PFSK-1 (cell line): ENCODE data around the gene S100A14.
A peak's percentile ranks its signal among the peaks of the same experiment; 100 is the strongest.

ENCODE experiments used
- FOXP2 ChIP-seq: optimal IDR thresholded peaks from 2 replicates; pipeline ENCODE3; 2011; ENCODE audit warnings: borderline replicate concordance, control low read depth, inconsistent platforms; ENCODE audit not compliant: insufficient read depth; ENCODE audit errors: extremely low read length, extremely low read depth
- POLR2AphosphoS5 ChIP-seq: IDR thresholded peaks from 2 replicates; pipeline ENCODE4 v1.6.1; 2012; ENCODE audit warnings: low read depth, mild to moderate bottlenecking, control low read depth, low read length, moderate library complexity
- REST ChIP-seq, 2 experiments: IDR thresholded peaks; 2 replicates each; pipeline versions ENCODE4 v1.6.1 to v1.8.0; 2011 to 2012; ENCODE audit warnings: low read depth in 2 of 2, low read length in 2 of 2, control low read depth in 1 of 2, inconsistent platforms in 1 of 2, mild to moderate bottlenecking in 1 of 2, moderate library complexity in 1 of 2; ENCODE audit not compliant: insufficient read depth in 1 of 2
- SIN3A ChIP-seq: IDR thresholded peaks from 2 replicates; pipeline ENCODE4 v1.6.1; 2012; ENCODE audit warnings: mild to moderate bottlenecking, low read length, moderate library complexity, borderline replicate concordance; ENCODE audit not compliant: insufficient read depth
- TAF1 ChIP-seq: IDR thresholded peaks from 2 replicates; pipeline ENCODE4 v1.6.1; 2012; ENCODE audit warnings: low read length, control low read depth, borderline replicate concordance; ENCODE audit not compliant: insufficient read depth

Gene S100A14

DNA sequence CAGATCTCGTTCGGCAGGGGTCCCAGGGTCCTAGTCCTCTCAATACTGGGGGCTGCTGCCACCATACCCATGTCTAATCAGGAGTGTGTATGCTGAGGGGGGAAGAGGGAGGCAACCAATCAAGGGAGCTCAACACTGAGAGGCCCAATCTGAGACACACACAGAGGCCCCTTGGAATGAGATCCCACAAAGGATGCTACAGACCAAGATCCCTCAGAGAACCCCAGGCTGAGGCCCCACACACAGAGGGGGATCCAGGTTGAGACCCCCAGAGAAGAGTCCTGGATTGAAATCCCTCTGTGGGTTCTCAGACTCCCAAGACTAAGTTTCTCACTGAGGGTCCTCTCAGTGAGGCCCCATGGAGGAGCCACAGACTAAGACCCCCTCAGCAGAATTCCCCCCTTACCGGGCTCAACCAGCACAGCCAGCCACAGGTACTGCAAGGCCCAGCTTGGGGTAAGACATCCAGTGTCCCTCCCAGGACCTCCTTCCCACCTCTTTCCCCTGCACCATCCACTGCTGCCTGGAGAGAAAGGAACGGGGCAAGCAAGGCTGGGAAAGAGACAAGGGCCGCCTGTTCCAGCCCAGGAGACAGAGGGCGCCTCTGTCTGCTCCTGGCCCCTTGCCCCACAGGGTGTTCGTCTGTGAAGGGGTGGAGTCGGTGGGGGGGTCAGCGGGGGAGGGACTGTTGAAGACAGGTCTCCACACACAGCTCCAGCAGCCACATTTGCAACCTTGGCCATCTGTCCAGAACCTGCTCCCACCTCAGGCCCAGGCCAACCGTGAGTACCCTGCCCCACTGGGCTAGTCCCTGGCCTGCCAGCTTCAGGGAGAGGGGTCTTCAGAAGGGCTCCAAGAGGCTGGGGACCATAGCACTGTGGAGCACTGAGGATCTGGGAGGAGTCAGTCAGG is 11.8 kb upstream of the S100A14 start, which contains the start of gene S100A1:
Gene S100A1, plus strand, starts transcription at position 720 of the 912 bp plus-strand sequence. CDS start 2,088 bp downstream, outside the sequence.
- TF ChIP-seq FOXP2 (no peak), SIN3A (no peak), POLR2AphosphoS5 (no peak), REST (IDR thresholded peaks at IDR 0.05; ENCODE audit: insufficient read depth in 1 of 2, low read depth in 2 of 2, low read length in 2 of 2) (no peak), TAF1 (no peak)

- TF ChIP-seq FOXP2 (no peak), POLR2AphosphoS5 (peak; percentile 98), REST (IDR thresholded peaks at IDR 0.05; ENCODE audit: insufficient read depth in 1 of 2, low read depth in 2 of 2, low read length in 2 of 2) (0 out of 4 replicates have a peak, but pooled peaks of 1 of the 2 experiments have one; percentile 56), TAF1 (peak; percentile 88), SIN3A (peak; percentile 52; the same call in 1 of the 2 replicates)
Measured at GRCh38 chr1:153626904-153627714, 11.0 kb upstream of the S100A14 start, which contains the start of gene S100A13. S100A13 (minus strand) TSS chr1:153627505; CDS start chr1:153626472, 1,033 bp downstream.

DNA sequence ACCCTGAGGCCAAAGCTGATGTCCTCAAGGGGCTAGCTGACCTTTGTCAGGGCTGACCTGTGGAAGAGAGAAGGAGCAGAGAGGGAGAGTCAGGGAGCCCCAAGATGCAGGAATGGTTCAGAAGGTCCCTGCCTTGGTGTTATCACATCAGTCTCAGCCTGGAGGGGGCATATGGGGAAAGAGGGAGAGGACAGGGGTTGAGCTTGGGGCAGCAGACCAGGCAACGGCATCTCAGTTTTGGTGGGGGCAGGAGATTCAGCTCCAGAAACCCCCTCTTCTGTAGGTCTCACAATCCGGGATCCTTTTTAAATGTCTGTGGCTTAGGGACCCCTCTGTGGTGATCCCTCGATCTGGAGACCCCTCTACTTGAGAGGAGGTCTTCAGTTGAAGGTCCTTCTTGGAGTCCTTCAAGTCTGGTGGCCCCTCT is 10.4 kb upstream of the S100A14 start:
- TF ChIP-seq TAF1 = no peak
- TF ChIP-seq POLR2AphosphoS5 = no peak; the same call in 1 of the 2 replicates

DNA sequence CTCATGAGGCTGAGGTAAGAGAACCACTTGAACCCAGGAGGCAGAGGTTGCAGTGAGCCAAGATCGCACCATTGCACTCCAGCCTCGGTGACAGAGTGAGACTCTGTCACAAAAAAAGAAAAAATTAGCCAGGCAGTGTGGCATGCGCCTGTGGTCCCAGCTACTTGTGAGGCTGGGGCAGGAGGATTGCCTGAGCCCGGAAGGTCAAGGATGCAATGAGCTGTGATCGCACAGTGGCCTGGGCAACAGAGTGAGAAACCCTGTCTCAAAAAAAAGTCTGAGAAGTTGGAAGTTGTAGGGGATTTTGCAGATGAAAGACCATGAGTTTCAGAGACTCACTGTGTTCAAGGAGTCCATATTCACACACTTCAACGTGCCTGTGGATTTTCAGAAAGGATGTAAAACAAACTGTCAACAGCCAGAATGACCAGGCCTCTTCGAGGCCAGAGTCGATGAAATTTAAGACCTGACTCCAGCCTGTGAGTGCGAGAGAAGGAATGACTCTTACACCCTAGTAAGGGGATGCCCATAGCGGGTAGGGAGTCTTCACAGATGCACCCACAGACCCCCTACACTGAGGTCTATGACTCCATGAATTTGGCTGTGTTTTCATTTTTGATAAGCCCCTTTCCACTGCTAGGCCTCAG is 9.0 kb upstream of the S100A14 start:
- TF ChIP-seq SIN3A (no peak), REST (IDR thresholded peaks at IDR 0.05; ENCODE audit: insufficient read depth in 1 of 2, low read depth in 2 of 2, low read length in 2 of 2) (no peak), FOXP2 (no peak), TAF1 (no peak), POLR2AphosphoS5 (no peak)

- no peak for TF ChIP-seq POLR2AphosphoS5
- no peak for TF ChIP-seq SIN3A
- TF ChIP-seq REST (IDR thresholded peaks at IDR 0.05; ENCODE audit: insufficient read depth in 1 of 2, low read depth in 2 of 2, low read length in 2 of 2) = no peak
- TF ChIP-seq FOXP2 = no peak
- TF ChIP-seq TAF1 = no peak
Measured at GRCh38 chr1:153623101-153623500, 7.0 kb upstream of the S100A14 start.
